OCI-LY7 (cell line): ENCODE data around the gene ZDHHC13.

Experiments used
- CTCF ChIP-seq: fragments of 200-600 bp; sonication (generic); conservative IDR thresholded peaks from 2 replicates; pipeline ENCODE4 v1.5.1; 2014; ENCODE audit warnings: mild to moderate bottlenecking, antibody characterized with exemption, low read length, moderate library complexity, mixed read lengths
- EZH2phosphoT487 ChIP-seq: fragments of 200-600 bp; sonication (generic); IDR thresholded peaks from 2 replicates; pipeline ENCODE4 v1.6.1; 2018; ENCODE audit warnings: low read depth, borderline replicate concordance, mild to moderate bottlenecking, mixed run types, antibody characterized with exemption, low read length, moderate library complexity, mixed read lengths

DNA sequence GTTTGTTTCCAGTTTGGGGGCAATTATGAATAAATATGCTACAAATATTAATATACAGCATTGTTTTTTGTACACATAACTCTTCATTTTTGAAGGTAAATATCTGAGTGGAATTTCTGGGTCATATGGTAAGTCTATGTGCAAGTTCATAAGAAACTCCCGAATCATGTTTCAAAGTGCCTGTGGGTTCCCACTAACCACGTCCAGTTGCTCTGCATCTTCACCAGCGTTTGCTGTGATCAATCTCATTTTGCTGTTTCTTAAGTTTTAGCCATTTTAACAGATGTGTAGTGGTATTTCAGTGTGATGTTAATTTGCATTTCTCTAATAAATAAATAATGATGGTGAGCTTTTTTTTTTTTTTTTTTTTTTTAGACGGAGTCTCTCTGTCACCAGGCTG, 99.1 kb downstream of the ZDHHC13 start:
- TF ChIP-seq CTCF, result no peak
- no peak for TF ChIP-seq EZH2phosphoT487
